ENCODE data around the gene CERCAM.

DNA sequence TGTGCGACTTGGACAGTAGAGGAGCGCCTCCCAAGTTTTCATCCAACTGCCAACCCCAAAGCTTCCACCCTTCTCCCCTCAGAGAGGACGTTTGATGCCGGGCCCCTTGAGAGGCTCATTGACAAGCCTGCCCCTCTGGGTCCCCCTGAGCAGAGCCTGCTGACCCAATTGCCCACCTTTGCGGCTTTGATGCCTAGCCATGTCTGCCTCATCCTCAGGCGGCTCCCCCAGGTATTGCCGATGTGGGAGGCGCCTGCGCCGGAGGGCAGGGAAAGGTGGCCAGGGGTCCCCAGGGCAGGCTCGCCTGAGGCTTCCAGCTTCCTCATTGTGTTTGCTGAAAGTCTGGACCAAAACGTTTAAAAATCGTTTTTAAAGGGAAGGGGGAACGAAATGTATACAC, 36.5 kb downstream of the CERCAM start:
- TF ChIP-seq, protein P1, sequence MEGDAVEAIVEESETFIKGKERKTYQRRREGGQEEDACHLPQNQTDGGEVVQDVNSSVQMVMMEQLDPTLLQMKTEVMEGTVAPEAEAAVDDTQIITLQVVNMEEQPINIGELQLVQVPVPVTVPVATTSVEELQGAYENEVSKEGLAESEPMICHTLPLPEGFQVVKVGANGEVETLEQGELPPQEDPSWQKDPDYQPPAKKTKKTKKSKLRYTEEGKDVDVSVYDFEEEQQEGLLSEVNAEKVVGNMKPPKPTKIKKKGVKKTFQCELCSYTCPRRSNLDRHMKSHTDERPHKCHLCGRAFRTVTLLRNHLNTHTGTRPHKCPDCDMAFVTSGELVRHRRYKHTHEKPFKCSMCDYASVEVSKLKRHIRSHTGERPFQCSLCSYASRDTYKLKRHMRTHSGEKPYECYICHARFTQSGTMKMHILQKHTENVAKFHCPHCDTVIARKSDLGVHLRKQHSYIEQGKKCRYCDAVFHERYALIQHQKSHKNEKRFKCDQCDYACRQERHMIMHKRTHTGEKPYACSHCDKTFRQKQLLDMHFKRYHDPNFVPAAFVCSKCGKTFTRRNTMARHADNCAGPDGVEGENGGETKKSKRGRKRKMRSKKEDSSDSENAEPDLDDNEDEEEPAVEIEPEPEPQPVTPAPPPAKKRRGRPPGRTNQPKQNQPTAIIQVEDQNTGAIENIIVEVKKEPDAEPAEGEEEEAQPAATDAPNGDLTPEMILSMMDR (IDR thresholded peaks at IDR 0.05): no peak
- no peak for TF ChIP-seq POLR2A (IDR thresholded peaks at IDR 0.05)
